ENCODE results near the gene CNFN.

- TF ChIP-seq, protein P1, sequence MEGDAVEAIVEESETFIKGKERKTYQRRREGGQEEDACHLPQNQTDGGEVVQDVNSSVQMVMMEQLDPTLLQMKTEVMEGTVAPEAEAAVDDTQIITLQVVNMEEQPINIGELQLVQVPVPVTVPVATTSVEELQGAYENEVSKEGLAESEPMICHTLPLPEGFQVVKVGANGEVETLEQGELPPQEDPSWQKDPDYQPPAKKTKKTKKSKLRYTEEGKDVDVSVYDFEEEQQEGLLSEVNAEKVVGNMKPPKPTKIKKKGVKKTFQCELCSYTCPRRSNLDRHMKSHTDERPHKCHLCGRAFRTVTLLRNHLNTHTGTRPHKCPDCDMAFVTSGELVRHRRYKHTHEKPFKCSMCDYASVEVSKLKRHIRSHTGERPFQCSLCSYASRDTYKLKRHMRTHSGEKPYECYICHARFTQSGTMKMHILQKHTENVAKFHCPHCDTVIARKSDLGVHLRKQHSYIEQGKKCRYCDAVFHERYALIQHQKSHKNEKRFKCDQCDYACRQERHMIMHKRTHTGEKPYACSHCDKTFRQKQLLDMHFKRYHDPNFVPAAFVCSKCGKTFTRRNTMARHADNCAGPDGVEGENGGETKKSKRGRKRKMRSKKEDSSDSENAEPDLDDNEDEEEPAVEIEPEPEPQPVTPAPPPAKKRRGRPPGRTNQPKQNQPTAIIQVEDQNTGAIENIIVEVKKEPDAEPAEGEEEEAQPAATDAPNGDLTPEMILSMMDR (IDR thresholded peaks at IDR 0.05) = no peak
- TF ChIP-seq POLR2A (IDR thresholded peaks at IDR 0.05) = no peak
These were observed 34.6 kb upstream of the CNFN start for GRCh38 chr19:42424712-42425131.
